Measurements from ENCODE around the gene PRKCZ. TPM values are rescaled to one million over a fixed set of nuclear protein-coding genes. Genes with fewer than 3 reads are reported as not detected.

The PRKCZ gene
- total RNA-seq, 3 donors from 2014 or later (not counting 1 experiment from before 2014, with no cell fraction given): 25.1 to 37.1 (median 30.5) TPM

DNA sequence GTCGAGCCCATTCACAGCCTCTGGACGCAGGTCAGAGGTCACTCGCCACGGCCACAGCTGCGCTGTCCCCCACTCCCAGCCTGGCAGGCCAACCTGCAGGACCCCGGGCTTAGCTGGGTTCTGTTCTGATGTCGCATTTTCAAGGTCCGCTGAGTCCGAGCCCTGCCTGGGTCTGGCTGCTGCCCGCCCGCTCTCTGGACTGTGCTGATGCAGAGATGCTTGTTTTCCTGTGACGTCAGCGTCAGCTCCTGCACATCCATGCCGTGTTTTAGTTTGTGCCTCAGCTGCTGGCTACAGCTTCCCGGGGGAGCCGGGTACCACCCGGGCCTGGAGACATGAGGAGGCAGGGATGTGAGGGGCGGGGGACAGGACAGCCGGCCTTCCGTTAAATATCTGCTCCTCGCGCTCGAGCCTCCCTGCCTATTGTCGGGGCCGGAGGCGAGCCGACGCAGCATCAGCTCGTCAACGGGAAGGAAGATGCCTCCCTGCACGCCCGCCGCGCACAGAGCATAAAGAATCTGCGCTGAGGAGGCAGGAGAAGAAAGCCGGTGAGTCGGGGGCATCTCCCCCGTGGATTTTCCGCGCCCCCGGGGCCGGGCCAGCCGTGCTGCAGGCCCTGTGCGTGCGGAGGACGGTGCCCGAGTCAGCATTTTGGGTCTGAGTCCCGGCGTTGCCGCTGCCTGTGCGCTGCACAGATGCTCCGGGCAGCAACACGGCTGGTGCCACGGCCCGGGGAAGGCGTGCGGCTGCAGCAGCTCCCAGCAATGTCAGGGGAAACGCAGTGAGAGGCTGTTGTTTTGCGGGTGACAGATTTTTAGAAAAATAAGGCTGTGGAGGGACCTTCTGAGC lies 23.4 kb downstream of the PRKCZ start:
- TF ChIP-seq, protein P1, sequence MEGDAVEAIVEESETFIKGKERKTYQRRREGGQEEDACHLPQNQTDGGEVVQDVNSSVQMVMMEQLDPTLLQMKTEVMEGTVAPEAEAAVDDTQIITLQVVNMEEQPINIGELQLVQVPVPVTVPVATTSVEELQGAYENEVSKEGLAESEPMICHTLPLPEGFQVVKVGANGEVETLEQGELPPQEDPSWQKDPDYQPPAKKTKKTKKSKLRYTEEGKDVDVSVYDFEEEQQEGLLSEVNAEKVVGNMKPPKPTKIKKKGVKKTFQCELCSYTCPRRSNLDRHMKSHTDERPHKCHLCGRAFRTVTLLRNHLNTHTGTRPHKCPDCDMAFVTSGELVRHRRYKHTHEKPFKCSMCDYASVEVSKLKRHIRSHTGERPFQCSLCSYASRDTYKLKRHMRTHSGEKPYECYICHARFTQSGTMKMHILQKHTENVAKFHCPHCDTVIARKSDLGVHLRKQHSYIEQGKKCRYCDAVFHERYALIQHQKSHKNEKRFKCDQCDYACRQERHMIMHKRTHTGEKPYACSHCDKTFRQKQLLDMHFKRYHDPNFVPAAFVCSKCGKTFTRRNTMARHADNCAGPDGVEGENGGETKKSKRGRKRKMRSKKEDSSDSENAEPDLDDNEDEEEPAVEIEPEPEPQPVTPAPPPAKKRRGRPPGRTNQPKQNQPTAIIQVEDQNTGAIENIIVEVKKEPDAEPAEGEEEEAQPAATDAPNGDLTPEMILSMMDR (IDR thresholded peaks at IDR 0.05): no peak
- H3K27me3 ChIP-seq (ENCODE audit: control insufficient read depth, insufficient read depth, low read length): no peaks in the 10 kb centered on the region
- no peak overlapping the region for H3K27ac Mint-ChIP-seq

GRCh38 chr1:2074396-2074795 lies 24.2 kb downstream of the PRKCZ start:
- intact Hi-C loops (cut with micrococcal nuclease): no loop called here
- H3K27ac Mint-ChIP-seq: no peak overlapping the region
- TF ChIP-seq, protein P1 (IDR thresholded peaks at IDR 0.05): no peak
- 97% methylated on average over 18 of the region's 19 CpGs for whole genome bisulfite sequencing (ENCODE audit: insufficient coverage)
- Histone ChIP-seq H3K4me3 (ENCODE audit: low read length) (no peak overlapping the region), H3K9me3 (ENCODE audit: control insufficient read depth, insufficient read depth, low read length) (peaks cover 19% of the 10 kb centered on the region), H3K36me3 (ENCODE audit: control insufficient read depth, insufficient read depth, low read length) (no peaks in the 10 kb centered on the region), H3K4me1 (ENCODE audit: control insufficient read depth, insufficient read depth, low read length) (peaks cover 2% of the 10 kb centered on the region), H3K27me3 (ENCODE audit: control insufficient read depth, insufficient read depth, low read length) (no peaks in the 10 kb centered on the region), H3K27ac (ENCODE audit: low read length) (no peak overlapping the region)
- peaks cover 4 to 10% of the 10 kb centered on the region in 2 donors for H3K4me1 Mint-ChIP-seq
- no peaks in the 10 kb centered on the region for H3K27me3 Mint-ChIP-seq (ENCODE audit: low read depth in 2 of 2)
- ATAC-seq: no peak
- DNase-seq: no peak
- H3K36me3 Mint-ChIP-seq: peaks cover 21% of the 10 kb centered on the region
- H3K9me3 Mint-ChIP-seq: peaks cover 4 to 13% of the 10 kb centered on the region in 2 donors
- H3K4me3 Mint-ChIP-seq: no peak overlapping the region

More for the DNA sequence above, 23.4 kb downstream of the PRKCZ start:
- ATAC-seq (no peak), DNase-seq (no peak)
- Mint-ChIP-seq H3K27me3 (ENCODE audit: low read depth in 2 of 2) (no peaks in the 10 kb centered on the region), H3K4me3 (no peak overlapping the region), H3K9me3 (peaks cover 4 to 11% of the 10 kb centered on the region in 2 donors), H3K36me3 (peaks cover 17% of the 10 kb centered on the region), H3K4me1 (peaks cover 4 to 10% of the 10 kb centered on the region in 2 donors)
- Histone ChIP-seq H3K4me3 (ENCODE audit: low read length) (no peak overlapping the region), H3K27ac (ENCODE audit: low read length) (no peak overlapping the region), H3K9me3 (ENCODE audit: control insufficient read depth, insufficient read depth, low read length) (peaks cover 17% of the 10 kb centered on the region), H3K36me3 (ENCODE audit: control insufficient read depth, insufficient read depth, low read length) (no peaks in the 10 kb centered on the region), H3K4me1 (ENCODE audit: control insufficient read depth, insufficient read depth, low read length) (no peaks in the 10 kb centered on the region)
- intact Hi-C loops (cut with micrococcal nuclease): no loop called here
- 96% methylated on average over 59 of the region's 59 CpGs for WGBS (ENCODE audit: insufficient coverage)

DNA sequence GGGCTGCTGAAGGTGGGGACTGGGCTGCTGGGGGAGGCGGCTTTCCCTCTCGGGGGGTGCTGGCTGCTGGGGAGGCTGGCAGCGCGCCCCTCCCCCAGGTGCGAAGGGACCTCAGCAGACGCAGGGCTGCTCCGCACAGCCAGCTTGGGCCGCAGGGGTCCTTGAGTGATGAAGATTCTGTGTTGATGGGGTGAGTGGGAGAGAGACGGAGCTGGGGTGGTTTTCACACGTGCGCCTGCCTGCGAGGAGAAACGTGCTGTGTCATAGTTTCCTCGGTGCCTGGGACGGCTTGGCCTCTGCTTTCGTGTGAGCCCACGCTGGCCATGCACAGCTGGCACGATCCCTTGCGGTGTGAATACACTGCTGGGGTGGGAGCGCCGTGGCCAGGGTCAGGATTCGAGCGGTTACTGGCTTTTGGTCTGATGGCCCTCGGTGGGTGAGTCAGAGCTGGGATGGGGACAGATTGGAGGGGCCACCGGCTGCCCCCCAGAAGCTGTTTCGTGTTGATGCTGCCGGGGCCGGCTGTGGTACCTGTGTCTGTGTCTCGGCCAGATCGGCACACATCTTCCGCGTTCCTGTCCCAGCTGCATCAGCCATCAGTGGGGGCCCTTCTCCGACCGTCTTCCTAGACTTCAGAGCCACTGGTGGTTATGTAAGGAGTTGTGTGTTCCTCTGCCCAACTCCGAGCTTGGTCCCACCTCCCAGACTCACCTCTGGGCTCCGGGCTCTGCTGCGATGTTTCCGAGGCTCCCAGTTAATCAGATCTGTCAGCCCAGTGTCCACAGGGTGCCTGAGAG lies 24.9 kb downstream of the PRKCZ start:
- no peak overlapping the region for H3K27ac ChIP-seq (ENCODE audit: low read length)
- H3K4me3 ChIP-seq (ENCODE audit: low read length): no peak overlapping the region
- H3K36me3 ChIP-seq (ENCODE audit: control insufficient read depth, insufficient read depth, low read length): no peaks in the 10 kb centered on the region
- peaks cover 21% of the 10 kb centered on the region for H3K36me3 Mint-ChIP-seq
- no peak for DNase-seq
- H3K27me3 Mint-ChIP-seq (ENCODE audit: low read depth in 2 of 2): no peaks in the 10 kb centered on the region
- ATAC-seq: no peak
- intact Hi-C loops (cut with micrococcal nuclease): no loop called here
- no peak overlapping the region for H3K27ac Mint-ChIP-seq
- peaks cover 19% of the 10 kb centered on the region for H3K9me3 ChIP-seq (ENCODE audit: control insufficient read depth, insufficient read depth, low read length)
- WGBS (ENCODE audit: insufficient coverage): 83% methylated on average over 38 of the region's 38 CpGs
- H3K4me1 Mint-ChIP-seq: peaks cover 4 to 14% of the 10 kb centered on the region in 2 donors
- peaks cover 9% of the 10 kb centered on the region for H3K4me1 ChIP-seq (ENCODE audit: control insufficient read depth, insufficient read depth, low read length)
- H3K4me3 Mint-ChIP-seq: no peak overlapping the region
- peaks cover 4 to 13% of the 10 kb centered on the region in 2 donors for H3K9me3 Mint-ChIP-seq
- H3K27me3 ChIP-seq (ENCODE audit: control insufficient read depth, insufficient read depth, low read length): no peaks in the 10 kb centered on the region
- TF ChIP-seq, protein P1 (IDR thresholded peaks at IDR 0.05): no peak
